GM12878 (cell line): ENCODE results near the gene PI3. TPM values are rescaled to one million over a fixed set of nuclear protein-coding genes. Genes with fewer than 3 reads are reported as not detected.

Experiments
- ATAC-seq: fragments of 200-7000 bp; cut with Tn5 transposase; 3 replicates; pipeline ENCODE4 v1.9.1; 2020; ENCODE audit warnings: mild to moderate bottlenecking, moderate library complexity
- BruUV-seq: library from RNA; stranded (reverse); fragments of 400-500 nt; replicated peaks from 2 replicates; lab custom pipeline; 2021; lab: Mats Ljungman, UMichigan
- CTCF ChIA-PET: fragments of 300-600 bp; sonication (Branson Sonifier 250); formaldehyde crosslinking; extraction: SDS; loops from one replicate; lab custom pipeline; 2021; ENCODE audit warnings: inconsistent platforms; lab: Yijun Ruan, JAX
- POLR2A ChIA-PET: fragments of 350-600 bp; formaldehyde crosslinking; extraction: SDS; loops from one replicate; lab custom pipeline; 2021; ENCODE audit warnings: inconsistent platforms; lab: Charles Lee
- RAD21 ChIA-PET: fragments of 300-600 bp; sonication (Branson Sonifier 250); formaldehyde crosslinking; loops from one replicate; lab custom pipeline; 2023; ENCODE audit warnings: antibody characterized with exemption; ENCODE audit not compliant: unreplicated experiment; lab: Charles Lee
- SMC1A ChIA-PET: fragments of 300-600 bp; sonication (Branson Sonifier 250); formaldehyde crosslinking; loops from one replicate; lab custom pipeline; 2023; ENCODE audit not compliant: unreplicated experiment, uncharacterized antibody; lab: Charles Lee
- DNase-seq: peaks from one replicate; pipeline ENCODE4 v3.0.0-alpha.2; 2011; ENCODE audit warnings: low read depth, low spot score
- FAIRE-seq: peaks from 3 replicates; lab custom pipeline; 2011; peaks lifted over from hg19 to GRCh38; lab: Jason Lieb, UNC
- H2AFZ ChIP-seq: 2 replicates; pipeline ENCODE4 v1.6.0; 2011; ENCODE audit warnings: low read depth, low read length, control low read depth; ENCODE audit not compliant: control insufficient read depth
- H3K27ac ChIP-seq: 2 replicates; pipeline ENCODE4 v1.5.1; 2011; ENCODE audit warnings: control low read depth; ENCODE audit not compliant: control insufficient read depth, insufficient read depth
- H3K27me3 ChIP-seq, 2 experiments: replicated peaks in 1 of 2; 2 replicates each; pipeline versions ENCODE4 v1.6.0 to v1.6.1; 2011; ENCODE audit warnings: low read length in 1 of 2; ENCODE audit not compliant: control insufficient read depth in 2 of 2, insufficient read depth in 2 of 2
- H3K36me3 ChIP-seq, 2 experiments: 2 replicates each; pipeline ENCODE4 v1.5.1; 2011; ENCODE audit warnings: low read length in 1 of 2; ENCODE audit not compliant: control insufficient read depth in 2 of 2, insufficient read depth in 2 of 2
- H3K4me1 ChIP-seq: 2 replicates; pipeline ENCODE4 v1.6.1; 2011; ENCODE audit warnings: mild to moderate bottlenecking, low read length, moderate library complexity, mixed read lengths; ENCODE audit not compliant: control insufficient read depth, insufficient read depth
- H3K4me2 ChIP-seq: 2 replicates; pipeline ENCODE4 v1.6.0; 2011; ENCODE audit warnings: control low read depth; ENCODE audit not compliant: control insufficient read depth, insufficient read depth
- H3K4me3 ChIP-seq: fragments of 200-600 bp; sonication (generic); 2 replicates; pipeline ENCODE4 v1.5.1; 2016
- H3K79me2 ChIP-seq: 2 replicates; pipeline ENCODE4 v1.6.0; 2011; ENCODE audit warnings: low read length; ENCODE audit not compliant: control insufficient read depth, insufficient read depth
- H3K9ac ChIP-seq: 2 replicates; pipeline ENCODE4 v1.8.0; 2011; ENCODE audit warnings: low read length, control low read depth, mixed read lengths; ENCODE audit not compliant: control insufficient read depth, insufficient read depth
- H3K9me3 ChIP-seq: replicated peaks from 3 replicates; pipeline ENCODE4 v1.5.1; 2011; ENCODE audit warnings: mild to moderate bottlenecking, low read length; ENCODE audit not compliant: control insufficient read depth, insufficient read depth
- H4K20me1 ChIP-seq: 2 replicates; pipeline ENCODE4 v1.6.0; 2011; ENCODE audit not compliant: control insufficient read depth, insufficient read depth
- BCL11A ChIP-seq: IDR thresholded peaks from 2 replicates; pipeline ENCODE4 v1.6.1; 2011; ENCODE audit warnings: low read depth, low read length
- BMI1 ChIP-seq: fragments of 450-650 bp; IDR thresholded peaks from 2 replicates; pipeline ENCODE4 v1.6.1; 2016; ENCODE audit warnings: mild to moderate bottlenecking, moderate library complexity, borderline replicate concordance
- CREM ChIP-seq: IDR thresholded peaks from 2 replicates; pipeline ENCODE4 v1.6.1; 2014; ENCODE audit warnings: antibody characterized with exemption, low read depth
- EED ChIP-seq: sonication (generic); IDR thresholded peaks from 2 replicates; pipeline ENCODE4 v1.6.1; 2016; ENCODE audit warnings: antibody characterized with exemption, low read depth
- GABPA ChIP-seq: IDR thresholded peaks from 2 replicates; pipeline ENCODE4 v1.6.1; 2014; ENCODE audit warnings: antibody characterized with exemption, low read depth, mild to moderate bottlenecking, inconsistent platforms
- HDGF ChIP-seq: fragments of 450-650 bp; IDR thresholded peaks from 2 replicates; pipeline ENCODE4 v1.6.1; 2016; ENCODE audit warnings: antibody characterized with exemption
- IRF3 ChIP-seq: fragments of 450-650 bp; IDR thresholded peaks from 2 replicates; pipeline ENCODE4 v1.6.1; 2014; ENCODE audit warnings: mild to moderate bottlenecking
- NFYB ChIP-seq: IDR thresholded peaks from 2 replicates; pipeline ENCODE4 v1.6.1; 2011; ENCODE audit warnings: low read depth, mild to moderate bottlenecking, low read length, improper control_type of control experiment, moderate library complexity; ENCODE audit not compliant: insufficient read depth
- RAD21 ChIP-seq: IDR thresholded peaks from 2 replicates; pipeline ENCODE4 v1.6.1; 2011; ENCODE audit warnings: mild to moderate bottlenecking, low read depth, low read length, moderate library complexity; ENCODE audit not compliant: insufficient read depth
- ZBTB4 ChIP-seq: fragments of 450-650 bp; formaldehyde crosslinking; IDR thresholded peaks from 2 replicates; pipeline ENCODE4 v1.4.0; 2022; ENCODE audit warnings: mild to moderate bottlenecking, moderate library complexity
- ZNF24 ChIP-seq: fragments of 450-650 bp; IDR thresholded peaks from 2 replicates; pipeline ENCODE4 v1.6.1; 2017; ENCODE audit warnings: antibody characterized with exemption, mild to moderate bottlenecking
- ZZZ3 ChIP-seq: IDR thresholded peaks from 2 replicates; pipeline ENCODE4 v1.6.1; 2011; ENCODE audit warnings: low read depth; ENCODE audit not compliant: control insufficient read depth, insufficient read length
- WGBS: methylation state at CpG from one replicate; pipeline ENCODE4 v1.1.6; 2016; ENCODE audit warnings: low lambda C conversion rate; ENCODE audit not compliant: insufficient replicate concordance, insufficient coverage; ENCODE audit errors: missing lambda C conversion rate; 5-methylcytosine and 5-hydroxymethylcytosine counted together
- in situ Hi-C: fragments of 300-500 bp; cut with MboI; formaldehyde crosslinking; loops from 9 replicates; pipeline ENCODE4 v1.14.3; 2018; ENCODE audit warnings: mixed read lengths
- intact Hi-C: fragments of 100-400 bp; cut with micrococcal nuclease; formaldehyde crosslinking; loops from one replicate; pipeline ENCODE4 v1.14.2; 2022; ENCODE audit not compliant: unreplicated experiment
- polyA plus RNA-seq, 11 experiments: library from polyadenylated mRNA; depleted of rRNA in 4 of 11; unstranded in 6 of 11; stranded (reverse) in 5 of 11; fragments of >200 nt; fragmentation: Nextera tagmentation in 4 of 11; fragmentation: Illumina TruSeq in 1 of 11; extraction: Ambion mirVana in 4 of 11; extraction: Trizol in 1 of 11; gene quantifications; 1 replicate in 1 of 11; 2 replicates in 10 of 11; pipeline versions ENCODE4 v1.2.1 to v1.2.3, GENCODE V29; 2011 to 2016; ENCODE audit warnings: inconsistent platforms in 2 of 11, missing spikeins in 2 of 11, low read depth in 1 of 11
- total RNA-seq, 4 experiments: library from RNA; depleted of rRNA in 3 of 4; stranded (reverse); fragments of >200 nt in 3 of 4; fragmentation: Illumina TruSeq in 1 of 4; extraction: Trizol in 1 of 4; gene quantifications; 2 replicates each; pipeline versions ENCODE4 v1.2.1 to v1.2.3, GENCODE V29; 2013 to 2021

Gene PI3
- total and polyA plus RNA-seq, 10 of the 15 experiments (the other 5 are each of a cell fraction or from before 2014, with no cell fraction given), result not detected

- Histone ChIP-seq H3K4me3 (no peak overlapping the region), H3K36me3 (no peaks in the 10 kb centered on the region), H3K9ac (no peak overlapping the region), H3K9me3 (no peaks in the 10 kb centered on the region), H3K4me2 (no peak overlapping the region), H4K20me1 (no peaks in the 10 kb centered on the region), H3K27ac (no peak overlapping the region), H3K27me3 (peaks cover 0 to 1% of the 10 kb centered on the region in 2 experiments; a peak in 1 of 4 replicates), H3K79me2 (no peaks in the 10 kb centered on the region), H3K4me1 (no peaks in the 10 kb centered on the region), H2AFZ (no peak overlapping the region)
- ChIA-PET CTCF (no interaction called here), RAD21 (no interaction called here), SMC1A (interaction anchor here (0.7 kb wide), 1 partner anchor 588 kb away, joined by 3 read pairs; no protein-coding TSS in a partner anchor), POLR2A (no interaction called here)
- ATAC-seq, result no peak
- FAIRE-seq, result no peak
- intact Hi-C loops, result no loop called here
- no peak for DNase-seq
- TF ChIP-seq ZZZ3 (no peak), EED (no peak), ZBTB4 (CRISPR knock-in tag) (no peak), CREM (no peak), ZNF24 (no peak), BCL11A (no peak), GABPA (no peak), HDGF (no peak), RAD21 (no peak), NFYB (no peak), IRF3 (no peak), BMI1 (no peak)
- in situ Hi-C loops, result no loop called here
- no TSS peak for BruUV-seq
- WGBS, result 0% methylated on average over 2 of the region's 2 CpGs
Observed at GRCh38 chr20:45183084-45183483, 8.4 kb downstream of the PI3 start.
